Astrocyte (in vitro differentiated cells and primary cell): Measurements from ENCODE around the gene BPIFB3.

Source experiments
- EZH2 ChIP-seq: IDR thresholded peaks from 2 replicates; pipeline ENCODE4 v1.6.1; 2012; ENCODE audit warnings: mild to moderate bottlenecking, low read length, inconsistent platforms; ENCODE audit not compliant: insufficient read depth
- TF ChIP-seq, protein P1 (sequence below): IDR thresholded peaks from 2 replicates; pipeline ENCODE4 v1.5.1; 2011; ENCODE audit warnings: low read depth, mild to moderate bottlenecking, inconsistent platforms, low read length, moderate library complexity; ENCODE audit not compliant: insufficient read depth

DNA sequence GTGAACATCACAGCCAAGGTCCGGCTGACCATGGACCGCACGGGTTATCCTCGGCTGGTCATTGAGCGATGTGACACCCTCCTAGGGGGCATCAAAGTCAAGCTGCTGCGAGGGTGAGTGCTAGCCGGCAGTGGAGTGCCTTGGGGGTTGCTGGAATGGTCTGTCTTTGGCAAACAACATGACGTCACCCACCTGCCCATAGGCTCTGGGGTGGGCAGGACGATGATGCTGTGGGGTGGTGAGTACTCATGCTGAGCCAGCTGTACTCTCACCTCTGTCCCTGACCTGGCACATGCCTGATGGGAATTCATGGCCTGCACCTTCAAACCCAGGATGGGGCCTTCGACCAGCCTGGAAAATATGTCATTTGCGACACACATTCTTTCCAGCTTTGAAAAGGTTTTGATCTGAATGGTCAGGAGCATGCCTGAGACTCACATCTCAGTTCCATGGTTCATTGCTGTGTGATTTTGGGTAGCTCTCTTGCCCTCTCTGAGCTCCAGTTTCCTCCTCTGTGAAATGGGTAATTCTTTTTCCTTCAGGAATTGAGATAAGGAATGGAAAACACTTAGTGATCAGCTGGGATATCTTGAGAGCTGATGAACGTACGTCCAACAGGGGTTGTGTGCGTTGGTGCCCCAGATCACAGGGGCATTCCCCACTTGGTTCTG is 32.5 kb downstream of the BPIFB3 start:
- TF ChIP-seq, protein P1, sequence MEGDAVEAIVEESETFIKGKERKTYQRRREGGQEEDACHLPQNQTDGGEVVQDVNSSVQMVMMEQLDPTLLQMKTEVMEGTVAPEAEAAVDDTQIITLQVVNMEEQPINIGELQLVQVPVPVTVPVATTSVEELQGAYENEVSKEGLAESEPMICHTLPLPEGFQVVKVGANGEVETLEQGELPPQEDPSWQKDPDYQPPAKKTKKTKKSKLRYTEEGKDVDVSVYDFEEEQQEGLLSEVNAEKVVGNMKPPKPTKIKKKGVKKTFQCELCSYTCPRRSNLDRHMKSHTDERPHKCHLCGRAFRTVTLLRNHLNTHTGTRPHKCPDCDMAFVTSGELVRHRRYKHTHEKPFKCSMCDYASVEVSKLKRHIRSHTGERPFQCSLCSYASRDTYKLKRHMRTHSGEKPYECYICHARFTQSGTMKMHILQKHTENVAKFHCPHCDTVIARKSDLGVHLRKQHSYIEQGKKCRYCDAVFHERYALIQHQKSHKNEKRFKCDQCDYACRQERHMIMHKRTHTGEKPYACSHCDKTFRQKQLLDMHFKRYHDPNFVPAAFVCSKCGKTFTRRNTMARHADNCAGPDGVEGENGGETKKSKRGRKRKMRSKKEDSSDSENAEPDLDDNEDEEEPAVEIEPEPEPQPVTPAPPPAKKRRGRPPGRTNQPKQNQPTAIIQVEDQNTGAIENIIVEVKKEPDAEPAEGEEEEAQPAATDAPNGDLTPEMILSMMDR, result no peak
- TF ChIP-seq EZH2, result no peak
